CD4-positive, alpha-beta memory T cell (primary cell): ENCODE measurements around the gene RAB3IL1. TPM values are rescaled to one million over a fixed set of nuclear protein-coding genes. Genes with fewer than 3 reads are reported as not detected.
A peak's percentile ranks its signal among the peaks of the same experiment; 100 is the strongest.

Source experiments
- CTCF ChIA-PET: fragments of 350-600 bp; sonication (Branson Sonifier 250); formaldehyde crosslinking; loops from one replicate; lab custom pipeline; 2021; ENCODE audit warnings: inconsistent platforms; ENCODE audit not compliant: partially characterized antibody; lab: Charles Lee
- POLR2A ChIA-PET: fragments of 350-600 bp; sonication (Branson Sonifier 250); formaldehyde crosslinking; loops from one replicate; lab custom pipeline; 2021; ENCODE audit not compliant: partially characterized antibody; lab: Charles Lee
- DNase-seq, 5 donors: peaks; one replicate each; pipeline versions ENCODE4 v3.0.0 to v3.0.0-alpha.2; 2020 to 2022; ENCODE audit warnings: mixed read lengths in 1 of 5
- H3K27ac ChIP-seq: one replicate; pipeline ENCODE4 v1.7.0; 2013; ENCODE audit warnings: low read depth, low read length
- H3K27me3 ChIP-seq: 2 replicates; pipeline ENCODE4 v1.7.0; 2013; ENCODE audit warnings: mild to moderate bottlenecking, low read length, moderate library complexity; ENCODE audit not compliant: insufficient read depth
- H3K36me3 ChIP-seq: 2 replicates; pipeline ENCODE4 v1.7.0; 2013; ENCODE audit warnings: mild to moderate bottlenecking, low read length, moderate library complexity; ENCODE audit not compliant: insufficient read depth
- H3K4me1 ChIP-seq: 2 replicates; pipeline ENCODE4 v1.7.0; 2013; ENCODE audit warnings: mild to moderate bottlenecking, low read length, moderate library complexity; ENCODE audit not compliant: insufficient read depth
- H3K4me3 ChIP-seq, 2 donors: one replicate each; pipeline ENCODE4 v1.7.0; 2013; ENCODE audit warnings: low read length in 2 of 2, mild to moderate bottlenecking in 1 of 2
- H3K9me3 ChIP-seq, 2 donors: one replicate each; pipeline ENCODE4 v1.7.0; 2013; ENCODE audit warnings: low read length in 2 of 2, control low read depth in 1 of 2; ENCODE audit not compliant: control insufficient read depth in 1 of 2
- H3K27ac Mint-ChIP-seq, 7 donors: one replicate each; pipeline ENCODE4 v1.8.0; 2020 to 2021; ENCODE audit warnings: mixed read lengths in 7 of 7, mild to moderate bottlenecking in 6 of 7, inconsistent platforms in 3 of 7, moderate library complexity in 3 of 7
- H3K27me3 Mint-ChIP-seq, 2 donors: one replicate each; pipeline ENCODE4 v1.8.0; 2020 to 2021; ENCODE audit warnings: mixed read lengths in 2 of 2
- H3K36me3 Mint-ChIP-seq, 2 donors: one replicate each; pipeline ENCODE4 v1.8.0; 2020 to 2021; ENCODE audit warnings: mixed read lengths in 2 of 2, inconsistent platforms in 1 of 2, mild to moderate bottlenecking in 1 of 2
- H3K4me1 Mint-ChIP-seq, 4 donors: one replicate each; pipeline ENCODE4 v1.8.0; 2020 to 2021; ENCODE audit warnings: mixed read lengths in 4 of 4, mild to moderate bottlenecking in 1 of 4
- H3K4me3 Mint-ChIP-seq, 8 donors: one replicate each; pipeline ENCODE4 v1.8.0; 2020 to 2021; ENCODE audit warnings: mixed read lengths in 8 of 8, mild to moderate bottlenecking in 7 of 8, moderate library complexity in 6 of 8, inconsistent platforms in 3 of 8
- H3K9me3 Mint-ChIP-seq, 8 donors: one replicate each; pipeline ENCODE4 v1.8.0; 2020 to 2021; ENCODE audit warnings: mixed read lengths in 8 of 8, mild to moderate bottlenecking in 5 of 8, inconsistent platforms in 3 of 8, moderate library complexity in 1 of 8
- intact Hi-C: fragments of 100-400 bp; cut with micrococcal nuclease; formaldehyde crosslinking; loops from one replicate; pipeline ENCODE4 v1.15.1; 2023
- polyA plus RNA-seq, 2 donors: library from polyadenylated mRNA; unstranded; fragments of 300-500 nt; fragmentation: Illumina TruSeq; gene quantifications; one replicate each; pipeline ENCODE4 v1.2.3, GENCODE V29; 2021
- total RNA-seq, 2 experiments: library from RNA; stranded (reverse); gene quantifications; one replicate each; pipeline ENCODE4 v1.2.3, GENCODE V29; 2021

Gene RAB3IL1
- total and polyA plus RNA-seq, 4 experiments from 2014 or later = 0.44 to 0.53 TPM; not detected in 2

DNA sequence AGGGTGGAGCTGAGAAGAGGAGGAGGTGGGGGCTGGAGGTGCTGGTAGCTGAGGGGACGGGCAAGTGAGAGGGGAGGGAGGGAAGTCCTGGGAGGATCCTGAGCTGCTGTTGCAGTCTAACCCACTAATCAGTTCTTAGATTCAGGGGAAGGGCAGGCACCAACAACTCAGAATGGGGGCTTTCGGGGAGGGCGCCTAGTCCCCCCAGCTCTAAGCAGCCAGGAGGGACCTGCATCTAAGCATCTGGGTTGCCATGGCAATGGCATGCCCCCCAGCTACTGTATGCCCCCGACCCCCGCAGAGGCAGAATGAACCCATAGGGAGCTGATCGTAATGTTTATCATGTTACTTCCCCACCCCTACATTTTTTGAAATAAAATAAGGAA is 50.4 kb downstream of the RAB3IL1 start:
- Mint-ChIP-seq H3K36me3 (no peaks in the 10 kb centered on the region), H3K27me3 (peaks cover 2 to 6% of the 10 kb centered on the region in 2 donors), H3K4me3 (no peak overlapping the region), H3K27ac (no peak overlapping the region), H3K4me1 (peaks cover 4 to 7% (median 5%) of the 10 kb centered on the region in 4 donors), H3K9me3 (no peaks in the 10 kb centered on the region)
- DNase-seq = no peak
- Histone ChIP-seq H3K9me3 (no peaks in the 10 kb centered on the region), H3K4me3 (no peak overlapping the region), H3K27ac (no peak overlapping the region), H3K4me1 (peaks cover 4% of the 10 kb centered on the region), H3K36me3 (no peaks in the 10 kb centered on the region), H3K27me3 (no peaks in the 10 kb centered on the region)
- intact Hi-C loops = no loop called here
- POLR2A ChIA-PET = no interaction called here
- CTCF ChIA-PET = interaction anchor here (1.0 to 1.4 kb wide), 2 partner anchors 81 to 215 kb away, joined by 3 to 5 read pairs; no protein-coding TSS in a partner anchor

DNA sequence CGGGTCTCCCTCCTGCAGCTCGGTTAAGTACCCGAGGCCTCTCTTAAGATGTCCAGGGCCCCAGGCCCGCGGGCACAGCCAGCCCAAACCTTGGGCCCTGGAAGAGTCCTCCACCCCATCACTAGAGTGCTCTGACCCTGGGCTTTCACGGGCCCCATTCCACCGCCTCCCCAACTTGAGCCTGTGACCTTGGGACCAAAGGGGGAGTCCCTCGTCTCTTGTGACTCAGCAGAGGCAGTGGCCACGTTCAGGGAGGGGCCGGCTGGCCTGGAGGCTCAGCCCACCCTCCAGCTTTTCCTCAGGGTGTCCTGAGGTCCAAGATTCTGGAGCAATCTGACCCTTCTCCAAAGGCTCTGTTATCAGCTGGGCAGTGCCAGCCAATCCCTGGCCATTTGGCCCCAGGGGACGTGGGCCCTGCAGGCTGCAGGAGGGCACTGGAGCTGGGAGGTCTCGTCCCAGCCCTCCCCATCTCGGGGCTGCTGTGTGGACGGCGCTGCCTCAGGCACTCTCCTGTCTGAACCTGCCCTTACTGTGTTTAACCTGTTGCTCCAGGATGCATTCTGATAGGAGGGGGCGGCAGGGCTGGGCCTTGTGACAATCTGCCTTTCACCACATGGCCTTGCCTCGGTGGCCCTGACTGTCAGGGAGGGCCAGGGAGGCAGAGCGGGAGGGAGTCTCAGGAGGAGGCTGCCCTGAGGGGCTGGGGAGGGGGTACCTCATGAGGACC is 51.0 kb downstream of the RAB3IL1 start:
- CTCF ChIA-PET = interaction anchor here (1.0 to 1.4 kb wide), 2 partner anchors 81 to 216 kb away, joined by 3 to 5 read pairs; no protein-coding TSS in a partner anchor
- Mint-ChIP-seq H3K4me3 (no peak overlapping the region), H3K27me3 (peaks cover 2 to 6% of the 10 kb centered on the region in 2 donors), H3K36me3 (no peaks in the 10 kb centered on the region), H3K4me1 (peaks cover 4 to 6% (median 5%) of the 10 kb centered on the region in 4 donors), H3K9me3 (no peaks in the 10 kb centered on the region), H3K27ac (no peak overlapping the region)
- H3K4me1 ChIP-seq = peaks cover 3% of the 10 kb centered on the region
- H3K27ac ChIP-seq = no peak overlapping the region
- H3K27me3 ChIP-seq = no peaks in the 10 kb centered on the region
- H3K4me3 ChIP-seq = no peak overlapping the region
- H3K36me3 ChIP-seq = no peaks in the 10 kb centered on the region
- POLR2A ChIA-PET = no interaction called here
- H3K9me3 ChIP-seq = no peaks in the 10 kb centered on the region
- no peak for DNase-seq
- intact Hi-C loops = no loop called here

DNA sequence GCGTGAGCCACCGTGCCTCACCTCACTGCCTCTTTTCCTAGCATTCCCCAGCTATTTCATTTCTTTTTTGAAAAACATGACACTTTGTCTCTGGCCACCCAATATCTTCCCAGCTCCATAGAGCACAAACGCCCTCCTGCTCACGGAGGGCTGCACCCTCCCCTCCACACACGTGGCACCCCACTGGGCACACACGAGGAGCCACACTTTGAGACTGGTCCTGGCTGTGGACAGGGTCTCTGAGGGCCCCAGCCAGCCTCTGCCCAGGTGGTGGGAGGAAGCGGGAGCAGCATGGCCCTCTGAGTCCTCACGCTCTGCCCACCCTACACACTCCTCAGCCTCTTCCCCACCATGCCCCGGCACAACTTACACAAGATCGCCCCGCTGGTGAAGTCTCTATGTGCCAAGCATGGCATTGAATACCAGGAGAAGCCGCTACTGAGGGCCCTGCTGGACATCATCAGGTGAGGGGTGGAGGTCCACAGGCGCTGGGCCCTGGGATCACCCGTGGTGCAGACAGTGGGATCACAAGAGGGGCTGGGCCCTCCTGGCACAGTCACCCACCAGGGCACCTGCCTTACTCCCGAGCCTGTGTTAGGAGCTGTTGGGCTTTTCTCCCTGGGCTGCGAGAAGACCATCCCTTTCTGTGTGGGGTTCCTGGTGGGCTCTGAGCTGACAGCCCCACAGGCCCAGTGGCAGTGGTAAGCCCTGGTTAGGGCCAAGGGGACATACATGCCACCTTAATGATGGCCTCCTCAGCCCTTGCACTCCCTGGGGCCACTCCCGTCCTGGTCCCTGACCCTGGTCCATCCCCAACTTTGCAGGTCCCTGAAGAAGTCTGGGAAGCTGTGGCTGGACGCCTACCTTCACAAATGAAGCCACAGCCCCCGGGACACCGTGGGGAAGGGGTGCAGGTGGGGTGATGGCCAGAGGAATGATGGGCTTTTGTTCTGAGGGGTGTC is 52.3 kb downstream of the RAB3IL1 start:
- CTCF ChIA-PET = interaction anchor here (1.2 kb wide), 1 partner anchor 243 kb away, joined by 3 read pairs; no protein-coding TSS in a partner anchor
- no peaks in the 10 kb centered on the region for H3K9me3 ChIP-seq
- H3K4me3 ChIP-seq = no peak overlapping the region
- Mint-ChIP-seq H3K4me1 (no peaks in the 10 kb centered on the region), H3K27ac (no peak overlapping the region), H3K4me3 (no peak overlapping the region), H3K27me3 (no peaks in the 10 kb centered on the region), H3K9me3 (no peaks in the 10 kb centered on the region), H3K36me3 (no peaks in the 10 kb centered on the region)
- no peaks in the 10 kb centered on the region for H3K4me1 ChIP-seq
- H3K27me3 ChIP-seq = no peaks in the 10 kb centered on the region
- DNase-seq = no peak
- intact Hi-C loops = no loop called here
- no peak overlapping the region for H3K27ac ChIP-seq
- POLR2A ChIA-PET = no interaction called here
- no peaks in the 10 kb centered on the region for H3K36me3 ChIP-seq

DNA sequence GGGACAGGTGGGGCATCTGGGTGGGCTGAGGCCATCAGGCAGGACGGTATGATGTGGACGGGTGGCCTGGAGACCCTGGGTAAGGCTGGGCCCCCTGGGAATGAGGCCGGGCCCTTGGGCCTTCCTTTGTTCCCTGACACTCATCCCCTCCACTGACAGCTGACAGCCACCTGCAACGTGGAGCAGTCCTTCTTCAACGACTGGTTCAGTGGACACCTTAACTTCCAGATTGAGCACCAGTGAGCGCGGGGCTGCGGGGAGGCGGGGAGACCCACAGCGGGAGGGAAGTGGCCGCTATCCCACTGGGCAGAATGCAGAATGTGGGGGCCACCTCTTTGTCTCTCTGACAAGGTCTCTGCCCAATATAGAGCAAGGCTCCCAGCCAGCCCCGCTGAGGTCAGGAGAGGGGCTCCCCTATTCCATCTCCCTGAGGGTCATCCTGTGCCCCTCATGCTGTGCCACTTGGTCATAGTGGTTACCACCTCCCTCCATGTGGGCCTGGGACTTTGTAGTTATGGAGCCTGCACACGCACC is 53.8 kb downstream of the RAB3IL1 start:
- Histone ChIP-seq H3K27ac (no peak overlapping the region), H3K4me1 (no peaks in the 10 kb centered on the region), H3K9me3 (no peaks in the 10 kb centered on the region), H3K4me3 (no peak overlapping the region), H3K27me3 (no peaks in the 10 kb centered on the region), H3K36me3 (no peaks in the 10 kb centered on the region)
- ChIA-PET CTCF (no interaction called here), POLR2A (no interaction called here)
- no peaks in the 10 kb centered on the region for H3K4me1 Mint-ChIP-seq
- H3K4me3 Mint-ChIP-seq = no peak overlapping the region
- H3K9me3 Mint-ChIP-seq = no peaks in the 10 kb centered on the region
- peak overlapping the region in 1 of 7 donors; percentile 52 for H3K27ac Mint-ChIP-seq
- no peak for DNase-seq
- intact Hi-C loops = no loop called here
- no peaks in the 10 kb centered on the region for H3K36me3 Mint-ChIP-seq
- H3K27me3 Mint-ChIP-seq = no peaks in the 10 kb centered on the region

DNA sequence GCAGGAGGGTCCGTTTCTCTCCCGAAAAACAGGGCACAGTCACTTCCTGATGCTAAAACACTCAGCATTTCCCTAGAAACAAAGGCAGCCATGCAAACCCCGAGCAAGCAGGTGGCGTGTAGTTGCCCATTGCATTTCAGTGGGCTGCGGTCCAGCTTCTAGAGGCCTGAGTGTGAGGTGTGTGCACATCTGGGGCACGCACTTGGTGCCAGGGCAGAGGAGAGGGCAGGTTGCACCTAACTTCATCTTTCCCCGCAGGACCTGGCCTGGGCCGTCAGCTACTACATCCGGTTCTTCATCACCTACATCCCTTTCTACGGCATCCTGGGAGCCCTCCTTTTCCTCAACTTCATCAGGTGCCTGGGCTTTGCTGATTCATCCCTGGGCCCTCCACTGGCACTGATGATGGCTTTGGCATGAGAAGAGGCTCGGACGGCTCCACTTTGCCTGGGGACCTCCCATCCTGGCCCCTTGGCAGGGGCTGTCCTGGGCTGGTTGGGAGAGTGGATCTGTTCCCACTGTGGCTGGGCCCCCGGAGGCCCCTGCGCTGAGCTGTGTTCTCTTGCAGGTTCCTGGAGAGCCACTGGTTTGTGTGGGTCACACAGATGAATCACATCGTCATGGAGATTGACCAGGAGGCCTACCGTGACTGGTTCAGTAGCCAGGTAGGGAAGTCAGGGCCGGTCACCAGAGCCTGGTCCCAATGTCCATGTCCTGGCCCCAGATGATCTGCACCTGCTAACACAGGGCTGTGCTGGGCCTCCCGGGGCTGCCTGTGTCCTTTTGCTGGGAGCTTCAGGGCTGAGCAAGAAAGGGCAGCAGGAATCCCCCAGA is 54.4 kb downstream of the RAB3IL1 start:
- Mint-ChIP-seq H3K9me3 (no peaks in the 10 kb centered on the region), H3K27ac (peak overlapping the region in 1 of 7 donors; percentile 52), H3K27me3 (no peaks in the 10 kb centered on the region), H3K36me3 (no peaks in the 10 kb centered on the region), H3K4me1 (no peaks in the 10 kb centered on the region), H3K4me3 (no peak overlapping the region)
- ChIA-PET CTCF (no interaction called here), POLR2A (no interaction called here)
- Histone ChIP-seq H3K4me1 (no peaks in the 10 kb centered on the region), H3K27ac (no peak overlapping the region), H3K27me3 (no peaks in the 10 kb centered on the region), H3K9me3 (no peaks in the 10 kb centered on the region), H3K4me3 (no peak overlapping the region), H3K36me3 (no peaks in the 10 kb centered on the region)
- intact Hi-C loops = no loop called here
- no peak for DNase-seq

DNA sequence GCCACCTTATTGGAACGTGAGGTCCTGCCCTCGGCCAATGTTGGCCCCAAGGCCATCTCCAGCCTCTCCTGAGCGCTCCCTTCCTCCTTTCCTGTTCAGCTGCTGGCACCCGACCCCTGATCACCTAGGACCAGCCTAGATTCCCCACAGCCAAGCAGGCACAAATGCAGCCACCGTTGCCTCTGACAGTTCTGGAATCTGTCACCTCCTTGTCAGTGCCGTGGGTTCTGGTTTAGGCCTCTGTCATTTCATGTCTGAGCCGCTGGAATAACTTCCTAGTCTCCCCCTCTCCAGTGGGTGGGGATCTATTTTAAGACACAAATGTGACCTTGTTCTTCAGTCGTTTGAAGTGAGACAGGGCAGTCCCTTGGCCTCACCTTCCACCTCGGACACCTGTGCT is 55.7 kb downstream of the RAB3IL1 start:
- Mint-ChIP-seq H3K27ac (no peak overlapping the region), H3K4me3 (no peak overlapping the region), H3K9me3 (no peaks in the 10 kb centered on the region), H3K4me1 (no peaks in the 10 kb centered on the region), H3K27me3 (no peaks in the 10 kb centered on the region), H3K36me3 (no peaks in the 10 kb centered on the region)
- ChIA-PET CTCF (no interaction called here), POLR2A (no interaction called here)
- no peak overlapping the region for H3K4me3 ChIP-seq
- intact Hi-C loops = no loop called here
- H3K27me3 ChIP-seq = no peaks in the 10 kb centered on the region
- DNase-seq = no peak
- H3K9me3 ChIP-seq = no peaks in the 10 kb centered on the region
- H3K27ac ChIP-seq = no peak overlapping the region
- H3K36me3 ChIP-seq = no peaks in the 10 kb centered on the region
- no peaks in the 10 kb centered on the region for H3K4me1 ChIP-seq
